Measurements from ENCODE around the gene PEG3. TPM values are rescaled to one million over a fixed set of nuclear protein-coding genes. Genes with fewer than 3 reads are reported as not detected.
"Not testable (repeated sequence)": the region's sequence is repeated elsewhere in the genome, so short reads cannot be mapped to it uniquely, and the experiment has no call there.

PEG3 gene
- total RNA-seq, 2 experiments from 2014 or later = not detected

GRCh38 chr19:56864443-56865125 lies 24.1 kb upstream of the PEG3 start:
- peaks cover 2% of the 10 kb centered on the region for H3K36me3 Mint-ChIP-seq
- intact Hi-C loops (cut with micrococcal nuclease) = no loop called here
- no peaks in the 10 kb centered on the region for H3K27me3 Mint-ChIP-seq
- ChIA-PET POLR2A (no interaction called here), CTCF (interaction anchor here (0.7 kb wide), 1 partner anchor 503 kb away, joined by 4 read pairs; no protein-coding TSS in a partner anchor)
- H3K4me1 Mint-ChIP-seq (ENCODE audit: low read depth) = no peaks in the 10 kb centered on the region
- H3K27ac Mint-ChIP-seq = no peak overlapping the region
- peaks cover 48% of the 10 kb centered on the region for H3K9me3 Mint-ChIP-seq
- no peak for DNase-seq
- no peak overlapping the region for H3K4me3 Mint-ChIP-seq

GRCh38 chr19:56862741-56863140 lies 22.2 kb upstream of the PEG3 start:
- ChIA-PET POLR2A (no interaction called here), CTCF (no interaction called here)
- H3K27ac Mint-ChIP-seq = no peak overlapping the region
- H3K9me3 Mint-ChIP-seq = peaks cover 45% of the 10 kb centered on the region
- H3K36me3 Mint-ChIP-seq = peaks cover 2% of the 10 kb centered on the region
- H3K4me3 Mint-ChIP-seq = no peak overlapping the region
- no peaks in the 10 kb centered on the region for H3K4me1 Mint-ChIP-seq (ENCODE audit: low read depth)
- no peak for DNase-seq
- H3K27me3 Mint-ChIP-seq = no peaks in the 10 kb centered on the region
- intact Hi-C loops (cut with micrococcal nuclease) = no loop called here

GRCh38 chr19:56860409-56860808 lies 19.9 kb upstream of the PEG3 start:
- H3K27me3 Mint-ChIP-seq; H3K27ac Mint-ChIP-seq; CTCF ChIA-PET; H3K4me3 Mint-ChIP-seq; H3K36me3 Mint-ChIP-seq; H3K4me1 Mint-ChIP-seq (ENCODE audit: low read depth); POLR2A ChIA-PET; DNase-seq; intact Hi-C loops (cut with micrococcal nuclease): not testable (repeated sequence)
- peaks cover 48% of the 10 kb centered on the region for H3K9me3 Mint-ChIP-seq

DNA sequence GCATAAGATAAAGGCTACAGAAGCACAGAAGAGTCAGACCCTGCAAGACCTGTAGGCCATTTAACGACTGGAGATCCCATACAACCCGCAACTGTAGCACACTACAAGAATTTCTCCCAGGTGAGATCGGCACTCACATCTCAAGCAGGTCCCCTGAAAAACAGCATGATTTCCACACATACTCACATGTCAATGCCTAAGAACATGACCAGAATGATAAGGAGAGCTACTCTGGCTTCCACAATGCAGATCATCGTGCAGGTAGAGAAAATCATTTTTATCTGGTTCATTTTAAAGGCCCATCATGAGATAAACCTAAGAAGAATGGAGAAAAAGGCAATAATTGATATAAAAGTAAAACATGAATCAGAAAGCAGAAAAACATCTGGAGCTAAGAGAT lies 17.5 kb upstream of the PEG3 start:
- POLR2A ChIA-PET = no interaction called here
- no peak overlapping the region for H3K27ac Mint-ChIP-seq
- peaks cover 45% of the 10 kb centered on the region for H3K9me3 Mint-ChIP-seq

GRCh38 chr19:56856822-56857221 lies 16.3 kb upstream of the PEG3 start:
- CTCF ChIA-PET = no interaction called here
- Mint-ChIP-seq H3K4me3 (no peak overlapping the region), H3K27me3 (no peaks in the 10 kb centered on the region), H3K27ac (no peak overlapping the region), H3K4me1 (ENCODE audit: low read depth) (no peaks in the 10 kb centered on the region), H3K36me3 (peaks cover 6% of the 10 kb centered on the region), H3K9me3 (peaks cover 52% of the 10 kb centered on the region)
- POLR2A ChIA-PET = no interaction called here
- intact Hi-C loops (cut with micrococcal nuclease) = no loop called here
- DNase-seq = no peak

More for the DNA sequence above, 17.5 kb upstream of the PEG3 start:
- CTCF ChIA-PET = no interaction called here
- DNase-seq = no peak
- H3K4me3 Mint-ChIP-seq = no peak overlapping the region
- H3K27me3 Mint-ChIP-seq = no peaks in the 10 kb centered on the region
- peaks cover 6% of the 10 kb centered on the region for H3K36me3 Mint-ChIP-seq
- intact Hi-C loops (cut with micrococcal nuclease) = no loop called here
- no peaks in the 10 kb centered on the region for H3K4me1 Mint-ChIP-seq (ENCODE audit: low read depth)

GRCh38 chr19:56852361-56852760 lies 11.8 kb upstream of the PEG3 start:
- H3K27me3 Mint-ChIP-seq; intact Hi-C loops (cut with micrococcal nuclease); POLR2A ChIA-PET; H3K4me1 Mint-ChIP-seq (ENCODE audit: low read depth); H3K4me3 Mint-ChIP-seq; H3K27ac Mint-ChIP-seq; H3K36me3 Mint-ChIP-seq; DNase-seq; CTCF ChIA-PET: not testable (repeated sequence)
- peaks cover 48% of the 10 kb centered on the region for H3K9me3 Mint-ChIP-seq

GRCh38 chr19:56848166-56848565 lies 7.6 kb upstream of the PEG3 start:
- ChIA-PET CTCF (no interaction called here), POLR2A (interaction anchor here (0.5 kb wide), 1 partner anchor 127 kb away, joined by 3 read pairs; no protein-coding TSS in a partner anchor)
- no peaks in the 10 kb centered on the region for H3K4me1 Mint-ChIP-seq (ENCODE audit: low read depth)
- H3K27me3 Mint-ChIP-seq = no peaks in the 10 kb centered on the region
- no peak overlapping the region for H3K4me3 Mint-ChIP-seq
- no peak overlapping the region for H3K27ac Mint-ChIP-seq
- no peaks in the 10 kb centered on the region for H3K36me3 Mint-ChIP-seq
- peaks cover 35% of the 10 kb centered on the region for H3K9me3 Mint-ChIP-seq
- no peak for DNase-seq
- intact Hi-C loops (cut with micrococcal nuclease) = no loop called here

GRCh38 chr19:56842412-56842811 lies 1.9 kb upstream of the PEG3 start:
- Mint-ChIP-seq H3K9me3 (peaks cover 34% of the 10 kb centered on the region), H3K4me3 (no peak overlapping the region), H3K4me1 (ENCODE audit: low read depth) (no peaks in the 10 kb centered on the region), H3K36me3 (peaks cover 20% of the 10 kb centered on the region), H3K27me3 (peaks cover 5% of the 10 kb centered on the region), H3K27ac (no peak overlapping the region)
- intact Hi-C loops (cut with micrococcal nuclease) = no loop called here
- ChIA-PET POLR2A (no interaction called here), CTCF (no interaction called here)
- DNase-seq = no peak

DNA sequence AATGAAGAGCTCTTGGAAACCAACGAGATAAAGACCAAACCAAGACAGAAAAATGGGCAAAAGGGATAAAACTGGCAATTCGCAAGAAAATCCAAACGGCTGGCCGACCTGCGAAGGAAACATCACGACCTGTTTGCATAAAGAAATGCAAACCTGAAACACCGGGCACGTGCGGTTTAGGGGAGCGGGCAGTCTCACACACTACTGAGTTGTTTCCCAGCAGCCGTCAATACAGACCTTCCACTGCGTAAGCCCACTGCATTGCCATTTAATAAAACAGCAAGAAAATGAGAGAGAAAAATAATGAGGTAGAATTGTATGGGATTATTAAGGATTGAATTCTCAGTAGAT lies 642 bp upstream of the PEG3 start:
- Mint-ChIP-seq H3K36me3 (peaks cover 27% of the 10 kb centered on the region), H3K27me3 (peaks cover 7% of the 10 kb centered on the region), H3K27ac (no peak overlapping the region), H3K4me1 (ENCODE audit: low read depth) (no peaks in the 10 kb centered on the region), H3K9me3 (peaks cover 37% of the 10 kb centered on the region), H3K4me3 (no peak overlapping the region)
- POLR2A ChIA-PET = no interaction called here
- DNase-seq = no peak
- intact Hi-C loops (cut with micrococcal nuclease) = no loop called here
- CTCF ChIA-PET = no interaction called here

DNA sequence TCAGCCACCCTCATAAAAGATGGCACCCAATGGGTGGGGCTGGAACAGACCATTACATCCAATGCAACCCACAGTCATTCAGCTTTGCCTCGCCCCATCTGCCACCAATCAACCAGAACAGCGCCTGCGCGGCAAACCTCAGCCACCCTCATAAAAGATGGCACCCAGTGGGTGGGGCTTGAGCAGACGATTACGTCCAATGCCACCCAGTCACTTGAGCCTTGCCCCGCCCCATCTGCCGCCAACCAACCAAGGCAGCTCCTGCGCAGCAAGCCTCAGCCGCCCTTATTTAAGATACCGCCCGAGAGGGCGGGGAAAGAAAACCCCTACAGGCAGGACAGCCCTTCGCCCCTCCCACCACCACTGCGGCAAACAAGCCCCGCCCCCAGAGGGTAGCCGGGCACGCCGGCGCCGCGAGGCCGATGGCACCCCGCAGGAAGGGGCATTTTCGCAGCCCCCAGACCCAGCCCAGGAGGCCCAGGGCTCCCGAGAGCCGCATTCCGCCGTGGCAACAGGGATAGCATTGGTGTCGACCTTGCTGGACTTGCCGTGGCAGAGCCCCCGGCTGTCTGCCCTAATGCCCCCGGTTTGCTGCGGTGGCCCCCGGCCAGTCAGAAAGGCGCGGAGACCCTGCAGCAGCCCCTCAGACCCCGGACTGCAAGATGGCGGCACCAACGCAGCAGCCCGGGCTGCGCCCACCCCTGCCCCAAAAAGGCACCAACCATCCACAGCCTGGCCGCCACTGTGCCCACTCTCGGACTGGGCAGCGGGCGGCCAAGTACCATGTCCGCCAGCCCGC lies 675 bp downstream of the PEG3 start:
- no peak overlapping the region for H3K27ac Mint-ChIP-seq
- peaks cover 50% of the 10 kb centered on the region for H3K9me3 Mint-ChIP-seq
- H3K4me1 Mint-ChIP-seq (ENCODE audit: low read depth) = no peaks in the 10 kb centered on the region
- ChIA-PET POLR2A (no interaction called here), CTCF (no interaction called here)
- peaks cover 7% of the 10 kb centered on the region for H3K27me3 Mint-ChIP-seq
- H3K4me3 Mint-ChIP-seq = no peak overlapping the region
- intact Hi-C loops (cut with micrococcal nuclease) = no loop called here
- DNase-seq = no peak
- H3K36me3 Mint-ChIP-seq = peaks cover 27% of the 10 kb centered on the region

- Mint-ChIP-seq H3K9me3 (peaks cover 53% of the 10 kb centered on the region), H3K27me3 (peaks cover 7% of the 10 kb centered on the region), H3K36me3 (peaks cover 27% of the 10 kb centered on the region), H3K4me3 (no peak overlapping the region), H3K4me1 (ENCODE audit: low read depth) (no peaks in the 10 kb centered on the region), H3K27ac (no peak overlapping the region)
- intact Hi-C loops (cut with micrococcal nuclease) = no loop called here
- DNase-seq = no peak
- ChIA-PET CTCF (no interaction called here), POLR2A (no interaction called here)
These were observed 1.4 kb downstream of the PEG3 start for GRCh38 chr19:56838909-56839651.

DNA sequence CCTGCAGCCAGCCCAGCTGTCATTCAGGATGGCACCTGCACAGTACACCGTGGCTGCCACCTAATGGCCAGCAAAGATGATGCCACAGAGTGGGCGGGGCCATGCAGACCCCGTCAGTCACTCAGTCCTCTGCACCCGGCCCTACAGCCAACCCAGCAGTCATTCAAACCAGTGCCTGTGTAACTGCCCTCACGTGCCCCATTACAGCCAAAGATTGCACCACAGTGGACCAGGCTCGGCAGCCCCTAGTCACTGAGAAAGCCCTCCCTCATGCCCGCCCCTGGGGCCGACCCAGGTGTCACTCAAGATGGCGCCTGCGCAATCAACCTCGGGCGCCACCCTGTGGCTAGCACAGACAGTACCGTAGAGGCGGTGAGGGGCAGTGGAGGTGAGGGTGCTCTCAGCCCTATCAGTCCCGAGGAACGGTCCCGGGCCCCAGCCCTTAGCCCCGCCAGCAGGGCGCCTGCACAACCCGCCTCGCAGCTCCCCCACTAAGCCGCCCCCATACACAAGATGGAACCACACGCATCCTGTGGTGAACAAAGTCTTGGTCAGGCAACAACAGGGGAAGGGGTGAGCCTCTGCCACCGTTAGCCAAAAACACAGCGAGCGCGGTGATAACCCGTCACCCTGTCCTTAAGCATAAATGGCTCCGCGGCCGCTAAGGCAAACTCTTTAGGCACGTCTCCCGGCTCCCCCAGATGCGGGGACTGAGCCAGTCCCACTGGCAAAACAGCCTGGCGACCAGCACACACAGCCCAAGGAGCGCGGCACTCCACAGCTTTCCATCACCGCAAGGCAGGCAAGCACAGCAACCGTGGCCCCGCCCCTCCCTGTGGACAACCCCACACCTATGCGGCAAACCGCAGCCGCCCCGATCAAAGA lies 2.3 kb downstream of the PEG3 start:
- CTCF ChIA-PET = no interaction called here
- DNase-seq = peak; percentile 12
- POLR2A ChIA-PET = no interaction called here

More for the DNA sequence above, 2.3 kb downstream of the PEG3 start:
- Mint-ChIP-seq H3K36me3 (peaks cover 27% of the 10 kb centered on the region), H3K9me3 (peaks cover 60% of the 10 kb centered on the region), H3K27ac (no peak overlapping the region), H3K27me3 (peaks cover 7% of the 10 kb centered on the region), H3K4me1 (ENCODE audit: low read depth) (no peaks in the 10 kb centered on the region), H3K4me3 (no peak overlapping the region)
- intact Hi-C loops (cut with micrococcal nuclease) = no loop called here

Data from activated CD4-positive, alpha-beta memory T cell treated with anti-CD3 and anti-CD28 coated beads for 36 hours (primary cell).